ENCODE results near the gene ADORA2A. TPM values are rescaled to one million over a fixed set of nuclear protein-coding genes. Genes with fewer than 3 reads are reported as not detected.

The ADORA2A gene
- total RNA-seq, 1 donor from 2014 or later: 3.3 TPM

GRCh38 chr22:24433001-24433827 lies 5.8 kb downstream of the ADORA2A start:
- DNase-seq (ENCODE audit: low spot score): no peak

GRCh38 chr22:24433828-24434470 lies 6.5 kb downstream of the ADORA2A start:
- DNase-seq (ENCODE audit: low spot score): no peak

GRCh38 chr22:24434471-24435322 lies 7.3 kb downstream of the ADORA2A start:
- no peak for DNase-seq (ENCODE audit: low spot score)

GRCh38 chr22:24435323-24435645 lies 7.9 kb downstream of the ADORA2A start:
- DNase-seq (ENCODE audit: low spot score): no peak

GRCh38 chr22:24435861-24436371 lies 8.5 kb downstream of the ADORA2A start:
- no peak for DNase-seq (ENCODE audit: low spot score)

GRCh38 chr22:24436553-24436952 lies 9.2 kb downstream of the ADORA2A start:
- no peak for DNase-seq (ENCODE audit: low spot score)

GRCh38 chr22:24437091-24437490 lies 9.7 kb downstream of the ADORA2A start:
- no peak for DNase-seq (ENCODE audit: low spot score)

GRCh38 chr22:24437741-24438328 lies 10.4 kb downstream of the ADORA2A start:
- DNase-seq (ENCODE audit: low spot score): no peak

GRCh38 chr22:24440270-24440717 lies 12.9 kb downstream of the ADORA2A start:
- DNase-seq (ENCODE audit: low spot score): no peak

GRCh38 chr22:24440718-24441405 lies 13.5 kb downstream of the ADORA2A start:
- DNase-seq (ENCODE audit: low spot score): no peak

GRCh38 chr22:24441406-24442351 lies 14.3 kb downstream of the ADORA2A start:
- DNase-seq (ENCODE audit: low spot score): no peak

GRCh38 chr22:24442352-24442744 lies 14.9 kb downstream of the ADORA2A start:
- DNase-seq (ENCODE audit: low spot score): no peak

GRCh38 chr22:24443668-24444067 lies 16.3 kb downstream of the ADORA2A start:
- no peak for DNase-seq (ENCODE audit: low spot score)

GRCh38 chr22:24444251-24444650 lies 16.9 kb downstream of the ADORA2A start:
- DNase-seq (ENCODE audit: low spot score): no peak

- DNase-seq (ENCODE audit: low spot score): no peak
These were observed 17.5 kb downstream of the ADORA2A start for GRCh38 chr22:24444729-24445466.

GRCh38 chr22:24445481-24446259 lies 18.3 kb downstream of the ADORA2A start:
- no peak for DNase-seq (ENCODE audit: low spot score)

- DNase-seq (ENCODE audit: low spot score): no peak
These were observed 18.8 kb downstream of the ADORA2A start for GRCh38 chr22:24446260-24446611.

- DNase-seq (ENCODE audit: low spot score): no peak
These were observed 23.2 kb downstream of the ADORA2A start for GRCh38 chr22:24450610-24451009.

GRCh38 chr22:24451162-24451561 lies 23.8 kb downstream of the ADORA2A start:
- no peak for DNase-seq (ENCODE audit: low spot score)
